T-helper 2 cell treated with Interferon-gamma antibody and Interleukin-4, amounts not matched to agents 5 μg/mL and 100 μg/mL, for 36 hours (primary cell): Measurements from ENCODE around the gene CDC45.
"Not testable (repeated sequence)": the region's sequence is repeated elsewhere in the genome, so short reads cannot be mapped to it uniquely, and the experiment has no call there.

Source experiments
- DNase-seq: peaks from one replicate; pipeline ENCODE4 v3.0.0; 2021; ENCODE audit warnings: low spot score
- H3K27ac Mint-ChIP-seq: one replicate; pipeline ENCODE4 v1.8.0; 2021; ENCODE audit warnings: mild to moderate bottlenecking, mixed read lengths
- H3K27me3 Mint-ChIP-seq: one replicate; pipeline ENCODE4 v1.8.0; 2021; ENCODE audit warnings: low read depth, mixed read lengths
- H3K36me3 Mint-ChIP-seq: one replicate; pipeline ENCODE4 v1.8.0; 2021; ENCODE audit warnings: low read depth, mixed read lengths
- H3K4me1 Mint-ChIP-seq: one replicate; pipeline ENCODE4 v1.8.0; 2021; ENCODE audit warnings: low read depth, mixed read lengths
- H3K4me3 Mint-ChIP-seq: one replicate; pipeline ENCODE4 v1.8.0; 2022; ENCODE audit warnings: mild to moderate bottlenecking, moderate library complexity, mixed read lengths
- H3K9me3 Mint-ChIP-seq: one replicate; pipeline ENCODE4 v1.8.0; 2021; ENCODE audit warnings: mixed read lengths

CDC45 gene

GRCh38 chr22:19524170-19525115 is 44.7 kb downstream of the CDC45 start, which contains the start of gene CLDN5:
Gene CLDN5 (minus strand): TSS chr22:19524410. CDS start chr22:19524255, 155 bp downstream.
- Mint-ChIP-seq H3K9me3 (no peaks in the 10 kb centered on the region), H3K4me3 (peak within 1 kb of the TSS; percentile 71), H3K27me3 (peaks cover 23% of the 10 kb centered on the region), H3K36me3 (peaks cover 7% of the 10 kb centered on the region), H3K27ac (peak within 1 kb of the TSS; percentile 36), H3K4me1 (peaks cover 5% of the 10 kb centered on the region)
- DNase-seq, result no peak

DNA sequence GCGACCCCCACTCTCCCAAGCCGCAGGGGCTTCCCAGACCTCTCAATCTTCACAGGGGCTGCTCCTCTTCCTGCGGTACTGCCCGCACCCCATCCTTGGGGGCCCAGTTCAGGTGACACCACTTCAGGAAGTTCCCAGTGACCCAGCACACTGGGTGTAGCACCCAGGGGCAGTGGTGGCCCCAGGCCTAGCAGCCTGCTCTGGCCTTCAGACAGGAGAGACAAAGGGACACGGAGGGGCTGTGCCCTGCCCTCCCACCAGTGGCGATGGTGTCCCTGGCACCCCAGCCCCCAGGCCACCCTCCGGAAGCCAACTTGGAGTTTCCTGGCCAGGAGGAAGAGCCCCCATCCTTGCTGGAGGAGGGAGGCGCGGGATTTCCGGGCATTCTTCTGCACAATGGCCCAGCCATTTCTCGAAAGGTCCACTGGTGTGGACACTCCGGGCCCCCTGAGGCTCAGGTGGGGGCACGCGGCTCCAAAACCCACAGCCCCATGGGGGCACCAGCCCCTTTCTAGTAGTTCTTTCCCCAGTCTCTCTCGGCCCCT is 45.5 kb downstream of the CDC45 start:
- peaks cover 23% of the 10 kb centered on the region for H3K27me3 Mint-ChIP-seq
- H3K9me3 Mint-ChIP-seq, result no peaks in the 10 kb centered on the region
- DNase-seq, result no peak
- H3K27ac Mint-ChIP-seq, result no peak overlapping the region
- peaks cover 5% of the 10 kb centered on the region for H3K4me1 Mint-ChIP-seq
- peaks cover 7% of the 10 kb centered on the region for H3K36me3 Mint-ChIP-seq
- peak overlapping the region; percentile 66 for H3K4me3 Mint-ChIP-seq

DNA sequence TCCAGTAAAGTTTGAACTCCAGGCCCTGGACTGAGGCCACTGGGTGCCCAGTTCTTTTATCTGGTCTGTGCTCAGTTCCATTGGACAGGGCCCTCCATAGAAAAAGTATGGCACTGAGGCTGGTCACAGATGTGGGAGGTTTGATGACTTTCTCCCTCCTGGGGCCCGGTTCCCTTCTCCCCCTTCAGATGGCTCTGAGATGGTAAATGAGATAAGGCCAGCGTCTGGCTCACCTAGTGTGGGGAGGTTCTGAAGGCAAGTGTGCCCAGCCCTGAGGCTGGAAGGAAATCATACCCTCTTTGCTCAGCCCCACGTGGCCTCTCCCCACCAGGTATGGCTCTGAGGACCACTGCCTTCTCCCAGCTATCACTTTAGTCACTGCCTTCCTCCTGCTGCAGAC is 45.9 kb downstream of the CDC45 start:
- no peaks in the 10 kb centered on the region for H3K9me3 Mint-ChIP-seq
- no peak overlapping the region for H3K27ac Mint-ChIP-seq
- H3K27me3 Mint-ChIP-seq, result peaks cover 23% of the 10 kb centered on the region
- peaks cover 5% of the 10 kb centered on the region for H3K4me1 Mint-ChIP-seq
- DNase-seq, result no peak
- peaks cover 7% of the 10 kb centered on the region for H3K36me3 Mint-ChIP-seq
- H3K4me3 Mint-ChIP-seq, result peak overlapping the region; percentile 18

DNA sequence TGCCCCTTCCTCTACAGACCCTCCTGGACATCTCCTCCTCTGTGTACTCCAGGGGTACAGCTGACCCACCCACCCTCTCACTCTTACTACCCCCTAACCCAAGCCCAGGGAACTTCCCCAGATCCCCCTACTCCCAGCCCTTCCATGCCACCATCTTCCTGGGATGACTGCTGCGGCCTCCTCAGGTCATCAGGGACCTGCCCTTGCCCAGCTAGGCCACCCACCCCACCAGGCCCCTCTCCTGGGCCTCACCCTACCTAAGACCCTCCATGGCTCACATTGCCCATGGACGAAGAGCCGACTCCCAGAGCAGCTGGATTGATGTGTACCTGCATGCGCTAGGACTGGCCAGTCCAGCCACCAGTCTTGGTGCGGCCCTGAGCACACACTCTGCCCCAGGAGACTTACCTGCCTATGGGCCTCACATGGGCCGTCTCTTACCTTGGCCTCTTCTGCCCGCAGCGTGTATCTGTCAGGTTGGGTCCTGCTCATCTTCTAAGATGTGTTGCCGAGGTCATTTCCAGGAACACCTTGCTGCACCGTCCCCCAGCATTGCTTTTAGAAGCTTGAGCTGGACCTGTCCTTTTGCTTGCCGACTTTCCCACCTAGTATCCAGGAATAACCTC is 46.5 kb downstream of the CDC45 start:
- Mint-ChIP-seq H3K36me3 (peaks cover 7% of the 10 kb centered on the region), H3K9me3 (no peaks in the 10 kb centered on the region), H3K4me1 (peaks cover 5% of the 10 kb centered on the region), H3K4me3 (no peak overlapping the region), H3K27ac (no peak overlapping the region), H3K27me3 (peaks cover 23% of the 10 kb centered on the region)
- DNase-seq, result no peak

GRCh38 chr22:19526702-19527111 is 47.0 kb downstream of the CDC45 start:
- no peaks in the 10 kb centered on the region for H3K9me3 Mint-ChIP-seq
- H3K4me3 Mint-ChIP-seq, result no peak overlapping the region
- peaks cover 23% of the 10 kb centered on the region for H3K27me3 Mint-ChIP-seq

DNA sequence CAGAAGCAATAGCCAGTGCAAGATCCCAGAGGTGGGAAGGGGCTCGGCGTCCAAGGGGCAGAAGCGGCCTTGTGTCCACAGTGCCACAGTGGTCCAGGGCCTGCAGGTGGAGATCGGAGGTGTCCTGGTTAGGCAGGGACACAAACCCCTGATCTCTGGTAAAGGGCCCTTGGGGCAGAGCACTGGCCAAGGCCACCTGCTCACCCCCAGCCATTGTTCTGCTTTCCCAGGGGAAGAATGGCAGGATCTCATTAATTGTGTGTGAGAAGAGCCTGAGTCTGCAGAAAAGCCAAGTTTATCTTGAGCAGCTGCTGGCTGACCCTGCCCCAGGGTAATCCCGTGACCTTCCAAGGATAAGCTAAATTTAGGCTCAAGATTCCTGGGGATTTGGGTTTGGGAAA is 47.6 kb downstream of the CDC45 start:
- H3K36me3 Mint-ChIP-seq, result peaks cover 3% of the 10 kb centered on the region
- no peak overlapping the region for H3K4me3 Mint-ChIP-seq
- H3K27ac Mint-ChIP-seq, result no peak overlapping the region
- H3K27me3 Mint-ChIP-seq, result peaks cover 23% of the 10 kb centered on the region
- H3K9me3 Mint-ChIP-seq, result no peaks in the 10 kb centered on the region
- H3K4me1 Mint-ChIP-seq, result peaks cover 5% of the 10 kb centered on the region
- DNase-seq, result no peak

More at GRCh38 chr22:19526702-19527111, 47.0 kb downstream of the CDC45 start:
- Mint-ChIP-seq H3K4me1 (peaks cover 5% of the 10 kb centered on the region), H3K27ac (no peak overlapping the region), H3K36me3 (peaks cover 6% of the 10 kb centered on the region)
- DNase-seq, result no peak

DNA sequence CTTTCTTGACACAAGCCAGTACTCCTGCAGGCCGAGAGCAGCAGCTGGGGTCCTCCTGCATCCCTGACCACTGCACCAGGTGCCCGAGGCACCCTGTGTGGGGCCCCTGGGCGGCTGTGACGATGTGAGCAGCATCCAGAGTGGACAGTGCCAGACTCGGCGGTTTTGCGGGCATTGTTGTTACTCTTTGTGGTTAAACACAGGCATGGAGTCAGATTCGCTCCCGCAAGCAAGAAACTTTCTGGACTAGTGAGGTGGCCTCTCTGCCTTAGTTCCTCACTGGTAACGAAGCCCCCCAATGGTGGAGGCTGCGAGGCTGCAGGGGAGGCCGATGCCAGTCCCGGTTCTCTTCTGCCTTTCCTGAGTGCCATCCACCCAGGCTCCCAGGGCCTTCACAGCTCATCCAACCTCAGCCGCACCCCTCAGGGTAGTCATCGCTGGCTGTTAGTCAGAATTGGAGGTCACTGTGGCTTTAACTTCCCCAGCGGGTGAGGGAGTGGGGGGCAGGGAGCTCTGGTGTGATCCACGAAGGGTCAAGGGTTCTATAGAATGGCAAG is 48.2 kb downstream of the CDC45 start:
- Mint-ChIP-seq H3K9me3 (no peaks in the 10 kb centered on the region), H3K27me3 (peaks cover 23% of the 10 kb centered on the region), H3K4me1 (peaks cover 3% of the 10 kb centered on the region), H3K4me3 (no peak overlapping the region), H3K36me3 (peaks cover under 1% of the 10 kb centered on the region), H3K27ac (no peak overlapping the region)
- no peak for DNase-seq

DNA sequence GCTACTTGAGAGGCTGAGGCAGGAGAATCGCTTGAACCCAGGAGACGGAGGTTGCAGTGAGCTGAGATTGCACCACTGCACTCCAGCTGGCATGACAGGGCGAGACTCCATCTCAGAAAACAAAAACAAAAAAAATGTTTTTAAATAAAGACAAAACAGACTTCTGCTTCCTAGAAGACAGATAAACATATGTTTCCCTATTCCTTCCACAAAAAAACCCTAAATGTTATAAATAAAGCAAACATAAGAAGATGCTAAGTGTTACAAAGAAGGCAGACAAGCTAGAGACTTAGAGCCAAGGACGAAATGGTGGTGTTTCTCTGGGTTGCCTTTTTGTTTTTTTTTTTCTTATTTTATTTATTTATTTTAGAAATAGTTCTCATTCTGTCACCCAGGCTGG is 50.1 kb downstream of the CDC45 start:
- no peak overlapping the region for H3K27ac Mint-ChIP-seq
- H3K36me3 Mint-ChIP-seq, result no peaks in the 10 kb centered on the region
- no peaks in the 10 kb centered on the region for H3K9me3 Mint-ChIP-seq
- H3K4me1 Mint-ChIP-seq, result peaks cover under 1% of the 10 kb centered on the region
- H3K4me3 Mint-ChIP-seq, result no peak overlapping the region
- DNase-seq, result no peak
- H3K27me3 Mint-ChIP-seq, result peaks cover 16% of the 10 kb centered on the region

DNA sequence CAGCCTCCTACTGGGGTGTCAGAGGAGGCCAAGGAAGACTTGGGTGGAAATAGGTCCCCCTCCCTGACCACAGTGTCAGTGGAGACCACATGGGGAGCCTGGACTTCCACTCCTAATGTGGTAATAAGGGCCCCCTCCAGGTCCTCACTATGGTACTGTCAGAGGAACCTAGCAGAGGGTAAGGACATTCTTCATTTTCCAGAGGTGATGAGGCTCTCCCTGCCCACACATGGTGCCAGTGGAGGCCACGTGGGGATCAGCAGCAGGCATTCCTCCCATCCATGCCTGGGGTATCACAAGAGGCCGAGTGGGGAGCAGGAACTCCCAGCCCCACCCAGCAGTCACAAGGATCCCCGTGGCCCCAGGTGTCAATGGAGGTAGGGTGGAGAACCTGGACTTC is 51.0 kb downstream of the CDC45 start:
- peaks cover 14% of the 10 kb centered on the region for H3K27me3 Mint-ChIP-seq
- H3K4me3 Mint-ChIP-seq, result no peak overlapping the region
- H3K27ac Mint-ChIP-seq, result no peak overlapping the region
- DNase-seq, result no peak
- H3K9me3 Mint-ChIP-seq, result no peaks in the 10 kb centered on the region
- no peaks in the 10 kb centered on the region for H3K36me3 Mint-ChIP-seq
- H3K4me1 Mint-ChIP-seq, result no peaks in the 10 kb centered on the region

GRCh38 chr22:19531327-19531726 is 51.6 kb downstream of the CDC45 start:
- H3K4me1 Mint-ChIP-seq, H3K27me3 Mint-ChIP-seq, H3K36me3 Mint-ChIP-seq, H3K27ac Mint-ChIP-seq, DNase-seq, H3K9me3 Mint-ChIP-seq, H3K4me3 Mint-ChIP-seq: not testable (repeated sequence)

- H3K27ac Mint-ChIP-seq, result no peak overlapping the region
- peaks cover 11% of the 10 kb centered on the region for H3K27me3 Mint-ChIP-seq
- no peak overlapping the region for H3K4me3 Mint-ChIP-seq
- H3K36me3 Mint-ChIP-seq, result no peaks in the 10 kb centered on the region
- H3K9me3 Mint-ChIP-seq, result no peaks in the 10 kb centered on the region
- no peak for DNase-seq
- H3K4me1 Mint-ChIP-seq, result no peaks in the 10 kb centered on the region
These were observed 53.4 kb downstream of the CDC45 start for GRCh38 chr22:19533049-19533626.

- Mint-ChIP-seq H3K4me3 (no peak overlapping the region), H3K36me3 (no peaks in the 10 kb centered on the region), H3K9me3 (no peaks in the 10 kb centered on the region), H3K27me3 (peaks cover 11% of the 10 kb centered on the region), H3K4me1 (no peaks in the 10 kb centered on the region), H3K27ac (no peak overlapping the region)
- DNase-seq, result no peak
These were observed 54.1 kb downstream of the CDC45 start for GRCh38 chr22:19533857-19534256.

DNA sequence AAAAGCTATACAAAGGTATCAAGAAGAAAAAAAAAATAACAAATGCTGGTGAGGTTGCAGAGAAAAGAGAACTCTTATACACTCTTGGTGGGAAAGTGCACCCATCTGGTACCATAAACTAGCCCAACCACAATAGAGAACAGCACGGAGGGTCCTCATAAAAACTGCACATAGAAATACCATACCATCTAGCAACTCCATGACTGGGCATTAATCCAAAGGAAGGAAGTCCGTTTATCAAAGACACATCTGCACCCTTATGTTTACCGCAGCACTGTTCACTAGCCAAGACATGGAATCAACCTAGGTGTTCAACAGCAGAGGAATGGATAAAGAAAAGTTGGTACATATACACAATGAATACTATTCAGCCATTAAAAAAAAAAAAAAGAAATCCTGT is 55.3 kb downstream of the CDC45 start:
- H3K27ac Mint-ChIP-seq, result no peak overlapping the region
- no peaks in the 10 kb centered on the region for H3K9me3 Mint-ChIP-seq
- no peaks in the 10 kb centered on the region for H3K4me1 Mint-ChIP-seq
- no peak overlapping the region for H3K4me3 Mint-ChIP-seq
- peaks cover 11% of the 10 kb centered on the region for H3K27me3 Mint-ChIP-seq
- no peaks in the 10 kb centered on the region for H3K36me3 Mint-ChIP-seq
- no peak for DNase-seq
